GM06990 (cell line): Measurements from ENCODE around the gene COX6B2.

ENCODE experiments used
- DNase-seq: peaks from one replicate; pipeline ENCODE4 v3.0.0-alpha.2; 2011; ENCODE audit not compliant: insufficient read length; ENCODE audit errors: extremely low read depth
- H3K27me3 ChIP-seq: replicated peaks from 2 replicates; pipeline ENCODE4 v1.6.0; 2011; ENCODE audit warnings: low read length; ENCODE audit not compliant: control insufficient read depth, insufficient read depth
- H3K36me3 ChIP-seq: 2 replicates; pipeline ENCODE4 v1.5.1; 2011; ENCODE audit warnings: low read length; ENCODE audit not compliant: control insufficient read depth, insufficient read depth
- H3K4me3 ChIP-seq: replicated peaks from 2 replicates; pipeline ENCODE4 v1.5.1; 2011; ENCODE audit warnings: low read depth, mild to moderate bottlenecking, control low read depth, low read length
- CTCF ChIP-seq: IDR thresholded peaks from 2 replicates; pipeline ENCODE4 v1.5.1; 2011; ENCODE audit warnings: low read length, control low read depth, mild to moderate bottlenecking, inconsistent platforms; ENCODE audit not compliant: insufficient read depth, poor library complexity, severe bottlenecking

Gene COX6B2

GRCh38 chr19:55314396-55314795 lies 40.1 kb downstream of the COX6B2 start:
- H3K36me3 ChIP-seq = no peaks in the 10 kb centered on the region
- no peak overlapping the region for H3K4me3 ChIP-seq
- H3K27me3 ChIP-seq = no peaks in the 10 kb centered on the region
- TF ChIP-seq CTCF = no peak
- DNase-seq = no peak

- no peak for DNase-seq
- H3K36me3 ChIP-seq = no peaks in the 10 kb centered on the region
- no peak for TF ChIP-seq CTCF
- no peaks in the 10 kb centered on the region for H3K27me3 ChIP-seq
- no peak overlapping the region for H3K4me3 ChIP-seq
Measured at GRCh38 chr19:55312621-55313512, 41.7 kb downstream of the COX6B2 start.

GRCh38 chr19:55311797-55312196 lies 42.7 kb downstream of the COX6B2 start:
- TF ChIP-seq CTCF = no peak
- no peak for DNase-seq
- Histone ChIP-seq H3K27me3 (no peaks in the 10 kb centered on the region), H3K4me3 (no peak overlapping the region), H3K36me3 (no peaks in the 10 kb centered on the region)

- no peak for TF ChIP-seq CTCF
- Histone ChIP-seq H3K36me3 (no peaks in the 10 kb centered on the region), H3K4me3 (no peak overlapping the region), H3K27me3 (no peaks in the 10 kb centered on the region)
- DNase-seq = no peak
Measured at GRCh38 chr19:55311397-55311796, 43.1 kb downstream of the COX6B2 start.

- Histone ChIP-seq H3K4me3 (no peak overlapping the region), H3K36me3 (no peaks in the 10 kb centered on the region), H3K27me3 (no peaks in the 10 kb centered on the region)
- DNase-seq = no peak
- TF ChIP-seq CTCF = no peak
Measured at GRCh38 chr19:55310498-55310897, 44.0 kb downstream of the COX6B2 start.

GRCh38 chr19:55309448-55309847 lies 45.1 kb downstream of the COX6B2 start:
- TF ChIP-seq CTCF = no peak
- Histone ChIP-seq H3K36me3 (no peaks in the 10 kb centered on the region), H3K4me3 (no peak overlapping the region), H3K27me3 (no peaks in the 10 kb centered on the region)
- DNase-seq = no peak
